ENCODE results near the gene SPEF1.
A peak's percentile ranks its signal among the peaks of the same experiment; 100 is the strongest.
"Not testable (repeated sequence)": the region's sequence is repeated elsewhere in the genome, so short reads cannot be mapped to it uniquely, and the experiment has no call there.

The SPEF1 gene

DNA sequence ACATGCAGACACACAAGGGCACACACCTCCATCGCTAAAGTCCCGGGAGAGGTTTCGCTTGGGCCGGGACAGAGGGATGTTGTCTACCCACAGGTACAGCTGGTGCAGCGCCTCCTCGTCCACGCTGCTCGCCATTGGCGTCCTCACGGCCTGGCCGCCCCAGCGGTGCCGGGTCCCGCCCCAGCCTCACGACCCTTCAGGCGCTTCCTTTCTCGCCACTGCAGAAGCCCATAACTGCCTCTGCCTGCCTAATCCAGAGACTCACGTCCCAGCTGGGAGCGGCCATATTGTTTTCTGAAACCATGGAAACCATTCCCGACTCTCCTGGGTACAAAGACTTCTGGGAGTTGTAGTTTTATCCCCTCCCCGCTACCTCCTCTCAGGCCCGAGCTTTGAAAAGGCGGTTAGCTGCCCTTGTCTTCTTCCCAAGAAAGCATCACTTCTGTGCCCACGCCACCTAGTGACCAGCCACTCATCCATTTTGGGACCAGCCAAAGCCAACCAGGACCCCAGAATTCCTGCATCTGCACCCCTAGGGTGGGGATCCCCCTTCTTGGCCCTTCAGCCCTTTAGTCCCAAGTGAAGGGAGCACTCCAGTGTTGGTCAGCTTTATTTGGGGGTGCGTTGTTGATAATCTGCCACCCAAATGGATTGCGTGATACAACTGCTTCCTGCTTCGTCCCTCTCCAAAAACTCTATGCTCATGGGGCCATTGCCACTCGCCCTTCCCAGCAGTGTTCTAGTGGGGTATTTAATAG lies at the start of gene SPEF1:
Gene SPEF1, minus strand, starts transcription at position 296 of the 758 bp plus-strand sequence. Its CDS starts 161 bp downstream, at position 135.
- Histone ChIP-seq H3K9ac (peak within 1 kb of the TSS in 6 of 11 experiments; percentile 12 to 57 (median 44); a peak in 9 of 22 replicates), H4K20me1 (peaks cover 31 to 65% (median 52%) of the 10 kb centered on the region in 11 experiments; a peak in 21 of 22 replicates), H3K36me3 (peaks cover 0 to 32% (median 6%) of the 10 kb centered on the region in 11 experiments; a peak in 15 of 22 replicates), H3K4me2 (peak within 1 kb of the TSS; percentile 85 to 99 (median 97)), H3K27me3 (peaks cover 37 to 49% (median 45%) of the 10 kb centered on the region in 11 experiments), H3K9me3 (replicated peaks in 1 of 11) (peaks cover 0 to 21% (median 3%) of the 10 kb centered on the region in 11 experiments; a peak in 9 of 22 replicates), H3K27ac (peak within 1 kb of the TSS in 1 of 11 experiments; percentile 44; a peak in 1 of 22 replicates), H3K4me3 (peak within 1 kb of the TSS; percentile 39 to 69 (median 54); a peak in 19 of 20 replicates), H3K4me1 (peaks cover 40 to 74% (median 58%) of the 10 kb centered on the region in 10 experiments)
- no peak for TF ChIP-seq Cebpa-rat (IDR thresholded peaks at IDR 0.05)

DNA sequence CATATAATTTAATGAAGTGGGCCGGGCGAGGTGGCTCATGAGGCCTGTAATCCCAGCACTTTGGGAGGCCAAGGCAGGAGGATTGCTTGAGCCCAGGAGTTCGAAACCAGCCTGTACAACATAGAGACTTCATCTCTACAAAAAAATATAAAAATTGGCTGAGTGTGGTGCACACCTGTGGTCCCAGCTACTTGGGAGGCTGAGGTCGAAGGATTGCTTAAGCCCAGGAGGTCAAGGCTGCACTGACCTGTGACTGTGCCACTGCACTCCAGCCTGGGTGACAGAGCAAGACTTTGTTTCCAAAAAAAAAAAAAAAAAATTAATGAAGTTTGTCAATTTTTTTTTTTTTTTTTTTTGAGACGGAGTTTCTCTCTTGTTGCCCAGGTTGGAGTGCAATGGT lies 48.6 kb upstream of the SPEF1 start:
- H3K4me3 ChIP-seq; H3K4me2 ChIP-seq; H3K9ac ChIP-seq; H3K27me3 ChIP-seq; H3K27ac ChIP-seq; H3K9me3 ChIP-seq (replicated peaks in 1 of 11); H4K20me1 ChIP-seq: not testable (repeated sequence)
- peaks cover 23 to 47% (median 34%) of the 10 kb centered on the region in 10 experiments for H3K4me1 ChIP-seq
- H3K36me3 ChIP-seq, result peaks cover 0 to 22% (median 5%) of the 10 kb centered on the region in 11 experiments; a peak in 13 of 22 replicates

GRCh38 chr20:3828798-3829197 lies 47.5 kb upstream of the SPEF1 start:
- H3K27ac ChIP-seq, result no peak overlapping the region
- H3K4me1 ChIP-seq, result peaks cover 23 to 49% (median 34%) of the 10 kb centered on the region in 10 experiments
- peaks cover 9 to 33% (median 15%) of the 10 kb centered on the region in 11 experiments; a peak in 21 of 22 replicates for H3K36me3 ChIP-seq
- H3K27me3 ChIP-seq, result no peaks in the 10 kb centered on the region
- H4K20me1 ChIP-seq, result no peaks in the 10 kb centered on the region
- H3K4me2 ChIP-seq, result peak overlapping the region in 1 of 11 experiments; percentile 26; a peak in 4 of 22 replicates
- no peak overlapping the region for H3K4me3 ChIP-seq
- no peak for TF ChIP-seq Cebpa-rat (IDR thresholded peaks at IDR 0.05)
- 0 out of 22 replicates have a peak, but pooled peaks cover 0 to 3% (median 0%) of the 10 kb centered on the region in 11 experiments for H3K9me3 ChIP-seq (replicated peaks in 1 of 11)
- H3K9ac ChIP-seq, result no peak overlapping the region

DNA sequence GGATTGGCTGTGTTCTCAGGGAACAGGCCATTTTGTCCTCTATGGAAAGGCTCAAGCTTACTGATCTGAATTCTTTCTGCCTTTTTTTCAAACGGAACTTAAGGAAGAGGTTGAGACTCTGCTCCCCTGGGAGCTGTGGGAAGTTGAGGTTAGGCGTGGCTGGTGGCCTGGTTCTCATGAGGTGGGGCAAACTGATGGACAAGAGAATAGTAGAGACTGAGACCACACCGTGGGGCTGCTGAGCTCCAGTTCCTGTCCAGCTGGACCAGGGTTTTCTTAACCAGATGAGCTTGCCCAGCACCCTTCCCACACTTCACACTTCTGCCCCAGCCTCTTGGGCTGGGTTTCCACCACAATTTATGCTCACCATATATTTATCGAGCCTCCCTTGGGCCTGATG lies 45.2 kb upstream of the SPEF1 start:
- no peak for TF ChIP-seq Cebpa-rat (IDR thresholded peaks at IDR 0.05)
- H3K9me3 ChIP-seq (replicated peaks in 1 of 11), result no peaks in the 10 kb centered on the region
- H3K27ac ChIP-seq, result peak overlapping the region in 9 of 11 experiments; percentile 10 to 79 (median 64); a peak in 17 of 22 replicates
- H3K36me3 ChIP-seq, result peaks cover 25 to 53% (median 33%) of the 10 kb centered on the region in 11 experiments
- peak overlapping the region in 10 of 11 experiments; percentile 19 to 70 (median 42); a peak in 12 of 22 replicates for H3K9ac ChIP-seq
- H3K4me2 ChIP-seq, result peak overlapping the region; percentile 73 to 97 (median 83)
- peaks cover 30 to 57% (median 39%) of the 10 kb centered on the region in 10 experiments for H3K4me1 ChIP-seq
- peak overlapping the region in 6 of 10 experiments; percentile 8 to 47 (median 24); a peak in 5 of 20 replicates for H3K4me3 ChIP-seq
- H3K27me3 ChIP-seq, result no peaks in the 10 kb centered on the region
- no peaks in the 10 kb centered on the region for H4K20me1 ChIP-seq

DNA sequence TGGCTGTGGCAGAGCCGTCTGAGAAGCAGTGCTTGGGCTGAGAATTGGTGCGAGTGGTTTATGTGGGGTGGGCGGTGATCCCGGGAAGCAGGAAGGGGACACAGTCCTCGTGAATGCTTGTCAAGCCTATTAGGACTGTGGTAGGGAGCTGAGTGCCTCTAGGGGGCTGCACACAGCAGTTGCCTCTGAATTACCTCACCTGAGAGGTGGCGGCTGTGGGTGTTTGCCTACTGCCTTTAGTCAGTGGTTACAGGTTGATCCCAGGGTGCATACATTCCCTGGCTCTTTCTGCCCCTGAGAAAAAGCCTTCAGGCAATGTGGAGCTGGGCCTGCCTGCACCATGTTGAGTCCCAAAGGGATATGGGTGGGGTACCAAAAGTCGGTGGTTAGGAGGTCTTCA lies 44.3 kb upstream of the SPEF1 start:
- peak overlapping the region in 9 of 11 experiments; percentile 76 to 97 (median 87); a peak in 18 of 22 replicates for H3K4me2 ChIP-seq
- H3K27ac ChIP-seq, result peak overlapping the region in 8 of 11 experiments; percentile 58 to 79 (median 65); a peak in 14 of 22 replicates
- peaks cover 25 to 53% (median 33%) of the 10 kb centered on the region in 11 experiments for H3K36me3 ChIP-seq
- H3K9me3 ChIP-seq (replicated peaks in 1 of 11), result no peaks in the 10 kb centered on the region
- H3K27me3 ChIP-seq, result no peaks in the 10 kb centered on the region
- H4K20me1 ChIP-seq, result no peaks in the 10 kb centered on the region
- H3K4me1 ChIP-seq, result peaks cover 34 to 62% (median 44%) of the 10 kb centered on the region in 10 experiments
- peak overlapping the region in 3 of 11 experiments; percentile 19 to 70 (median 54); a peak in 2 of 22 replicates for H3K9ac ChIP-seq
- 0 out of 20 replicates have a peak overlapping the region, but pooled peaks of 1 of the 10 experiments have one; percentile 8 for H3K4me3 ChIP-seq
- TF ChIP-seq Cebpa-rat (IDR thresholded peaks at IDR 0.05), result no peak

GRCh38 chr20:3823881-3824280 lies 42.6 kb upstream of the SPEF1 start:
- peaks cover 25 to 51% (median 33%) of the 10 kb centered on the region in 11 experiments for H3K36me3 ChIP-seq
- H3K27ac ChIP-seq, result no peak overlapping the region
- peak overlapping the region in 1 of 11 experiments; percentile 18; a peak in 2 of 22 replicates for H3K9ac ChIP-seq
- no peaks in the 10 kb centered on the region for H4K20me1 ChIP-seq
- peaks cover 44 to 66% (median 52%) of the 10 kb centered on the region in 10 experiments for H3K4me1 ChIP-seq
- no peaks in the 10 kb centered on the region for H3K9me3 ChIP-seq (replicated peaks in 1 of 11)
- no peaks in the 10 kb centered on the region for H3K27me3 ChIP-seq
- H3K4me3 ChIP-seq, result no peak overlapping the region
- no peak overlapping the region for H3K4me2 ChIP-seq
- no peak for TF ChIP-seq Cebpa-rat (IDR thresholded peaks at IDR 0.05)

DNA sequence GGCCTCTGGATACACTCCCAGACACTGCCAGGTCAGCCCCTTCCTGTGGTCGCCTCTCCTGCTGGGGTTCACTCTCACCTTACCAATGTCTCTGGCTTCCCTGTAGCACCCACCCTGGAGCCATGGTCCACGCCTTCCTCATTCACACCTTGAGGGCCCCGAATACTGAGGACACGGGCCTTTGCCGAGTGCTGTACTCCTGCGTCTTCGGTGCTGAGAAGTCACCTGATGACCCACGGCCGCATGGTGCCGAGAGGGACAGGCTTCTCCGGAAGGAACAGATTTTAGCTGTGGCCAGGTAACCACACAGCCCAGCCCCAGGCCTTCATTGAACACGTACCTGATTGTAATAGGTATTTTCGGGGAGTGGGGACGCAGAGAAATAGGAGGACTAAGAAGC lies 40.7 kb upstream of the SPEF1 start:
- H4K20me1 ChIP-seq, result no peaks in the 10 kb centered on the region
- no peaks in the 10 kb centered on the region for H3K27me3 ChIP-seq
- no peak for TF ChIP-seq Cebpa-rat (IDR thresholded peaks at IDR 0.05)
- H3K9me3 ChIP-seq (replicated peaks in 1 of 11), result no peaks in the 10 kb centered on the region
- peaks cover 25 to 41% (median 33%) of the 10 kb centered on the region in 11 experiments for H3K36me3 ChIP-seq
- H3K4me1 ChIP-seq, result peaks cover 47 to 66% (median 57%) of the 10 kb centered on the region in 10 experiments
- 0 out of 22 replicates have a peak overlapping the region, but pooled peaks of 1 of the 11 experiments have one; percentile 97 for H3K27ac ChIP-seq
- H3K4me2 ChIP-seq, result peak overlapping the region in 4 of 11 experiments; percentile 86 to 97 (median 90); a peak in 6 of 22 replicates
- peak overlapping the region in 5 of 11 experiments; percentile 94 to 98 (median 97); a peak in 7 of 22 replicates for H3K9ac ChIP-seq
- H3K4me3 ChIP-seq, result peak overlapping the region in 1 of 10 experiments; percentile 73; a peak in 1 of 20 replicates

DNA sequence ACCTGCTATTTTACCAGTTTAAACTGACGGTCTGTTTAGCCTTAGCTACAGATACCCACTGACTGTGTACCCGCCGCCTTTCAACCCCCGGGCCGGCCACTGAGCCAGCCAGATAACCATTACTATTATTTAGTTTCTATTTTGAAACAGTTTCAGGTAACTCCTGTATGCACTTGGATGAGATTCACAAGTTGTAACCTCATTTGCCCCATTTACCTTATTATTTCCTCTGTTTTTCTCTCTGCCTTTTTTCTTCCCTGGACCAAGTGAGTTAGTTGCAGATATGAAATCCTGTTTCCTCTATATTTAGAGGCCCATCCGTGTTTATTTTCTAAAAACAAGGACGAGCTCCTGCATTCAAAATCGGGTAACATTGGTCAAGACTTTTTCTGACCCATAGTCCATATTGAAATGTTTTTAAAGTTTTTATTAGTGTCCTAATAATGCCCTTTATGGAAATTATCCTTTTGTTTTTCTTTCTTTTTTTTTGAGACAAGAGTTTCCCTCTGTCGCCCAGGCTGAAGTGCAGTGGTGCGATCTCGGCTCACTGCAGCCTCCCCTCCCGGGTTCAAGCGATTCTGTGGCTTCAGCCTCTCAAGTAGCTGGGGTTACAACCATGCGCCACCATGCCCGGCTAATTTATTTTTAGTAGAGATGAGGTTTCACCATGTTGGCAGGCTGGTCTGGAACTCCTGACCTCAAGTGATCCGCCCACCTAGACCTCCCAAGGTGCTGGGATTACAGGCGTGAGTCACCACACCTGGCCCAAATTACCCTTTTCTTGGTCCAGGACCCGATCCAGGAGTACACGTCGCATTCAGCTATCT lies 39.9 kb upstream of the SPEF1 start:
- peak overlapping the region; percentile 65 to 83 (median 71) for H3K4me3 ChIP-seq
- TF ChIP-seq Cebpa-rat (IDR thresholded peaks at IDR 0.05), result no peak
- peaks cover 44 to 63% (median 51%) of the 10 kb centered on the region in 10 experiments for H3K4me1 ChIP-seq
- peak overlapping the region; percentile 94 to 98 (median 96) for H3K9ac ChIP-seq
- peaks cover 25 to 41% (median 33%) of the 10 kb centered on the region in 11 experiments for H3K36me3 ChIP-seq
- peak overlapping the region; percentile 95 to 99 (median 97) for H3K27ac ChIP-seq
- no peaks in the 10 kb centered on the region for H3K27me3 ChIP-seq
- peak overlapping the region; percentile 82 to 97 (median 87) for H3K4me2 ChIP-seq
- H3K9me3 ChIP-seq (replicated peaks in 1 of 11), result no peaks in the 10 kb centered on the region
- H4K20me1 ChIP-seq, result no peaks in the 10 kb centered on the region

All from BLaER1 treated with 17β-estradiol and CSF1 and Interleukin-3, amounts not matched to agents 10 nM and 100 nM (cell line).